Measurements from ENCODE around the gene ARID5A. TPM values are rescaled to one million over a fixed set of nuclear protein-coding genes. Genes with fewer than 3 reads are reported as not detected.

The ARID5A gene, protein sequence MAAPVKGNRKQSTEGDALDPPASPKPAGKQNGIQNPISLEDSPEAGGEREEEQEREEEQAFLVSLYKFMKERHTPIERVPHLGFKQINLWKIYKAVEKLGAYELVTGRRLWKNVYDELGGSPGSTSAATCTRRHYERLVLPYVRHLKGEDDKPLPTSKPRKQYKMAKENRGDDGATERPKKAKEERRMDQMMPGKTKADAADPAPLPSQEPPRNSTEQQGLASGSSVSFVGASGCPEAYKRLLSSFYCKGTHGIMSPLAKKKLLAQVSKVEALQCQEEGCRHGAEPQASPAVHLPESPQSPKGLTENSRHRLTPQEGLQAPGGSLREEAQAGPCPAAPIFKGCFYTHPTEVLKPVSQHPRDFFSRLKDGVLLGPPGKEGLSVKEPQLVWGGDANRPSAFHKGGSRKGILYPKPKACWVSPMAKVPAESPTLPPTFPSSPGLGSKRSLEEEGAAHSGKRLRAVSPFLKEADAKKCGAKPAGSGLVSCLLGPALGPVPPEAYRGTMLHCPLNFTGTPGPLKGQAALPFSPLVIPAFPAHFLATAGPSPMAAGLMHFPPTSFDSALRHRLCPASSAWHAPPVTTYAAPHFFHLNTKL
- total RNA-seq = 2.7 and 7.9 TPM in 2 replicates

DNA sequence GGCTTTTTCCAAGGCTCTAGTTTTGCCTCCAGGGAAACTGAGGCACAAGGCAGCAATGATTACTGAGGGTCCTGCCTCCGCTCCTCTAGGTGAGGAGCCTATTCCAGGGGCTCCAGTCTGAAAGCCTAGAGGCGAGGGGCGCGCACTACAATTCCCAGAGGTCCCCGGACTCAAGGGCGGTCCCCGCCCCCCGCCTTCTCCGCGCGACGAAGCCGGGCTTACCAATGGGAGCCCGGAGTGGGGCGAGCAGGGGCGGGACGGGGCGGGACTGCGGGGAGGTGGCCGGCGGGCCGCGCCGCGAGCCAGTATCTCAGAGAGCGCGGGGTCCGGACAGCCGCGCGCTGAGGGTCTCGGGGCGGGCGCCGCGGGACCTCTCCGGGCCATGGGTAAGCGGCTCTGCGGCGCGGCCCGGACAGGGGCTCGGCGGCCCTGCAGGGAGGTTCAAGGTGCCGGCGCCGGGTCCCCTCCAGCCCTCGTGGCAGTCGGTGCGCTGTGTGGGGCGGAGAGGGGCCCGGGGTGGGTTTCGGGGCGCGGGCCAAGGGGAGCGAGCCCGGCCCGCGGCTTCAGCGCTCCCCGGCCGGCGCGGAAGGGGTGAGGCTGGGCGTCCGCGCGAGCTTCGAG is at the start of gene ARID5A:
TSS of gene ARID5A (plus strand) at position 308 of the 621 bp plus-strand sequence. CDS start at position 383, 75 bp downstream.

DNA sequence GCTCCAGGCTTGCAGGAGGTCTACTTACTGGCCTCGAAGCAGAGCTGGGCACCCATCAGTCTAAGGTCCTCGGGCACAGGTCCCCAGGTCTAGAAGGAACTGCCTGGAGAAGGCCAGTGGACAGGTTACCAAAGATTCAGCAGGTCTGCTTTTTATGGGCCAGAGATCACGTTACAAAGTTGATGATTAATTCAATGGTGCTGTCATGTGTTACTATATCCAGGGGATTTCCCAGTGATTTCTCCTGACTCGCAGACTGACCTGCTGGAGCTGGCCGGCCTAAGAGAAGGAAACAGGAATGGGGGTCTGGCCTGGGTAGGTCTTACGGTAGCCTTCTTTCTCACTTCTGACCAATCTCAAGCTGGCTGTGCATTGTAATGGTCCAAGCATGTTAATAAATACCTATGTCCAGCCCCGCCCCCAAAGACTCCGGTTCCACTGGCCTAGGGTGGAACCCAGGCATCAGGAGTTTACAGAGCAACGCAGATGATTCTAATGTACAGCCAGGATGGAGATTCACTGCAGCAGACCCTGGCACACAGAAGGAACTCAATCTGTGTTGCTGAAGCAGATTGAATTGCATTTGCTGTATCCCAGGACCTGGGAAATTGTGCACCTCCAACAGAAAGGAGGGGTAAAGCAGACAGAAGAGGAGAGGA is 31.2 kb upstream of the ARID5A start, which contains the start of gene NEURL3:
TSS of gene NEURL3 (minus strand) at position 127 of the 659 bp plus-strand sequence. CDS start at position 56, 71 bp downstream.

Other genes starting within 250 kb of the ARID5A start
- gene SNRNP200, start 231.2 kb upstream of the ARID5A start, total RNA-seq = 34.7 and 65.9 TPM in 2 replicates
- gene ITPRIPL1, start 211.4 kb upstream of the ARID5A start, total RNA-seq = 1.1 and 1.3 TPM in 2 replicates
- gene NCAPH, start 201.0 kb upstream of the ARID5A start, total RNA-seq = 2.0 and 34.1 TPM in 2 replicates
- not detected in 2 replicates for gene NEURL3, start 31.4 kb upstream of the ARID5A start, total RNA-seq
- gene KANSL3, start 101.6 kb downstream of the ARID5A start, total RNA-seq = 19.0 and 25.7 TPM in 2 replicates
- 0.96 and 2.3 TPM in 2 replicates for gene FER1L5, start 106.0 kb downstream of the ARID5A start, total RNA-seq
- gene LMAN2L, start 203.3 kb downstream of the ARID5A start, total RNA-seq = 28.2 and 31.9 TPM in 2 replicates
- 2.3 and 2.7 TPM in 2 replicates for gene CNNM4, start 224.2 kb downstream of the ARID5A start, total RNA-seq